GM12878 (cell line): ENCODE data around the gene ZNF469. TPM values are rescaled to one million over a fixed set of nuclear protein-coding genes. Genes with fewer than 3 reads are reported as not detected.

Source experiments
- ATAC-seq: fragments of 200-7000 bp; cut with Tn5 transposase; 3 replicates; pipeline ENCODE4 v1.9.1; 2020; ENCODE audit warnings: mild to moderate bottlenecking, moderate library complexity
- BruUV-seq: library from RNA; stranded (reverse); fragments of 400-500 nt; replicated peaks from 2 replicates; lab custom pipeline; 2021; lab: Mats Ljungman, UMichigan
- CTCF ChIA-PET: fragments of 300-600 bp; sonication (Branson Sonifier 250); formaldehyde crosslinking; extraction: SDS; loops from one replicate; lab custom pipeline; 2021; ENCODE audit warnings: inconsistent platforms; lab: Yijun Ruan, JAX
- POLR2A ChIA-PET: fragments of 350-600 bp; formaldehyde crosslinking; extraction: SDS; loops from one replicate; lab custom pipeline; 2021; ENCODE audit warnings: inconsistent platforms; lab: Charles Lee
- RAD21 ChIA-PET: fragments of 300-600 bp; sonication (Branson Sonifier 250); formaldehyde crosslinking; loops from one replicate; lab custom pipeline; 2023; ENCODE audit warnings: antibody characterized with exemption; ENCODE audit not compliant: unreplicated experiment; lab: Charles Lee
- SMC1A ChIA-PET: fragments of 300-600 bp; sonication (Branson Sonifier 250); formaldehyde crosslinking; loops from one replicate; lab custom pipeline; 2023; ENCODE audit not compliant: unreplicated experiment, uncharacterized antibody; lab: Charles Lee
- DNase-seq: peaks from one replicate; pipeline ENCODE4 v3.0.0-alpha.2; 2011; ENCODE audit warnings: low read depth, low spot score
- FAIRE-seq: peaks from 3 replicates; lab custom pipeline; 2011; peaks lifted over from hg19 to GRCh38; lab: Jason Lieb, UNC
- H2AFZ ChIP-seq: 2 replicates; pipeline ENCODE4 v1.6.0; 2011; ENCODE audit warnings: low read depth, low read length, control low read depth; ENCODE audit not compliant: control insufficient read depth
- H3K27ac ChIP-seq: 2 replicates; pipeline ENCODE4 v1.5.1; 2011; ENCODE audit warnings: control low read depth; ENCODE audit not compliant: control insufficient read depth, insufficient read depth
- H3K27me3 ChIP-seq, 2 experiments: replicated peaks in 1 of 2; 2 replicates each; pipeline versions ENCODE4 v1.6.0 to v1.6.1; 2011; ENCODE audit warnings: low read length in 1 of 2; ENCODE audit not compliant: control insufficient read depth in 2 of 2, insufficient read depth in 2 of 2
- H3K36me3 ChIP-seq, 2 experiments: 2 replicates each; pipeline ENCODE4 v1.5.1; 2011; ENCODE audit warnings: low read length in 1 of 2; ENCODE audit not compliant: control insufficient read depth in 2 of 2, insufficient read depth in 2 of 2
- H3K4me1 ChIP-seq: 2 replicates; pipeline ENCODE4 v1.6.1; 2011; ENCODE audit warnings: mild to moderate bottlenecking, low read length, moderate library complexity, mixed read lengths; ENCODE audit not compliant: control insufficient read depth, insufficient read depth
- H3K4me2 ChIP-seq: 2 replicates; pipeline ENCODE4 v1.6.0; 2011; ENCODE audit warnings: control low read depth; ENCODE audit not compliant: control insufficient read depth, insufficient read depth
- H3K4me3 ChIP-seq: fragments of 200-600 bp; sonication (generic); 2 replicates; pipeline ENCODE4 v1.5.1; 2016
- H3K79me2 ChIP-seq: 2 replicates; pipeline ENCODE4 v1.6.0; 2011; ENCODE audit warnings: low read length; ENCODE audit not compliant: control insufficient read depth, insufficient read depth
- H3K9ac ChIP-seq: 2 replicates; pipeline ENCODE4 v1.8.0; 2011; ENCODE audit warnings: low read length, control low read depth, mixed read lengths; ENCODE audit not compliant: control insufficient read depth, insufficient read depth
- H3K9me3 ChIP-seq: replicated peaks from 3 replicates; pipeline ENCODE4 v1.5.1; 2011; ENCODE audit warnings: mild to moderate bottlenecking, low read length; ENCODE audit not compliant: control insufficient read depth, insufficient read depth
- H4K20me1 ChIP-seq: 2 replicates; pipeline ENCODE4 v1.6.0; 2011; ENCODE audit not compliant: control insufficient read depth, insufficient read depth
- ASH2L ChIP-seq: fragments of 300-600, 200-600 bp; sonication (generic); IDR thresholded peaks from 2 replicates; pipeline ENCODE4 v1.6.1; 2017; ENCODE audit warnings: low read depth, mild to moderate bottlenecking, borderline replicate concordance
- CHD4 ChIP-seq: fragments of 200-600 bp; sonication (generic); IDR thresholded peaks from 2 replicates; pipeline ENCODE4 v1.6.1; 2016; ENCODE audit warnings: mild to moderate bottlenecking
- IKZF1 ChIP-seq: fragments of 450-650 bp; conservative IDR thresholded peaks from 2 replicates; pipeline ENCODE4 v1.6.1; 2017; ENCODE audit warnings: antibody characterized with exemption, mild to moderate bottlenecking
- KLF5 ChIP-seq: fragments of 450-650 bp; IDR thresholded peaks from 2 replicates; pipeline ENCODE4 v1.6.1; 2014; ENCODE audit warnings: mild to moderate bottlenecking; ENCODE audit not compliant: partially characterized antibody
- MXI1 ChIP-seq: fragments of 150-350 bp; IDR thresholded peaks from 2 replicates; pipeline ENCODE4 v1.6.1; 2011; ENCODE audit warnings: low read depth, mild to moderate bottlenecking, inconsistent platforms, low read length, improper control_type of control experiment
- NR2C1 ChIP-seq: fragments of 450-650 bp; IDR thresholded peaks from 2 replicates; pipeline ENCODE4 v1.6.1; 2017; ENCODE audit warnings: antibody characterized with exemption, mild to moderate bottlenecking, moderate library complexity
- PAX8 ChIP-seq: fragments of 450-650 bp; IDR thresholded peaks from 2 replicates; pipeline ENCODE4 v1.6.1; 2017; ENCODE audit warnings: mild to moderate bottlenecking, moderate library complexity
- POLR2AphosphoS5 ChIP-seq: IDR thresholded peaks from 2 replicates; pipeline ENCODE4 v1.6.1; 2011; ENCODE audit warnings: mild to moderate bottlenecking, low read length, inconsistent platforms
- RAD21 ChIP-seq: IDR thresholded peaks from 2 replicates; pipeline ENCODE4 v1.6.1; 2011; ENCODE audit warnings: mild to moderate bottlenecking, low read depth, low read length, moderate library complexity; ENCODE audit not compliant: insufficient read depth
- RFX5 ChIP-seq: IDR thresholded peaks from 2 replicates; pipeline ENCODE4 v1.6.1; 2011; ENCODE audit warnings: low read depth, low read length, improper control_type of control experiment
- SMAD5 ChIP-seq: IDR thresholded peaks from 2 replicates; pipeline ENCODE4 v1.6.1; 2016; ENCODE audit warnings: antibody characterized with exemption, low read depth
- SP1 ChIP-seq: IDR thresholded peaks from one replicate; pipeline ENCODE4 v1.6.1; 2011; ENCODE audit warnings: low read depth, low read length
- STAT3 ChIP-seq: IDR thresholded peaks from 2 replicates; pipeline ENCODE4 v1.6.1; 2011; ENCODE audit warnings: low read depth, low read length, improper control_type of control experiment
- TAF1 ChIP-seq: IDR thresholded peaks from 2 replicates; pipeline ENCODE4 v1.6.1; 2011; ENCODE audit warnings: mild to moderate bottlenecking, low read depth, low read length, borderline replicate concordance
- ZNF274 ChIP-seq: IDR thresholded peaks from one replicate; pipeline ENCODE4 v1.8.0; 2011; ENCODE audit not compliant: insufficient read length, insufficient read depth
- WGBS: methylation state at CpG from one replicate; pipeline ENCODE4 v1.1.6; 2016; ENCODE audit warnings: low lambda C conversion rate; ENCODE audit not compliant: insufficient replicate concordance, insufficient coverage; ENCODE audit errors: missing lambda C conversion rate; 5-methylcytosine and 5-hydroxymethylcytosine counted together
- in situ Hi-C: fragments of 300-500 bp; cut with MboI; formaldehyde crosslinking; loops from 9 replicates; pipeline ENCODE4 v1.14.3; 2018; ENCODE audit warnings: mixed read lengths
- intact Hi-C: fragments of 100-400 bp; cut with micrococcal nuclease; formaldehyde crosslinking; loops from one replicate; pipeline ENCODE4 v1.14.2; 2022; ENCODE audit not compliant: unreplicated experiment
- polyA plus RNA-seq, 11 experiments: library from polyadenylated mRNA; depleted of rRNA in 4 of 11; unstranded in 6 of 11; stranded (reverse) in 5 of 11; fragments of >200 nt; fragmentation: Nextera tagmentation in 4 of 11; fragmentation: Illumina TruSeq in 1 of 11; extraction: Ambion mirVana in 4 of 11; extraction: Trizol in 1 of 11; gene quantifications; 1 replicate in 1 of 11; 2 replicates in 10 of 11; pipeline versions ENCODE4 v1.2.1 to v1.2.3, GENCODE V29; 2011 to 2016; ENCODE audit warnings: inconsistent platforms in 2 of 11, missing spikeins in 2 of 11, low read depth in 1 of 11
- total RNA-seq, 4 experiments: library from RNA; depleted of rRNA in 3 of 4; stranded (reverse); fragments of >200 nt in 3 of 4; fragmentation: Illumina TruSeq in 1 of 4; extraction: Trizol in 1 of 4; gene quantifications; 2 replicates each; pipeline versions ENCODE4 v1.2.1 to v1.2.3, GENCODE V29; 2013 to 2021
- TF ChIP-seq, protein P1 (sequence below): IDR thresholded peaks from 2 replicates; pipeline ENCODE4 v1.6.1; 2012; ENCODE audit warnings: improper control_type of control experiment, low read depth, low read length; ENCODE audit not compliant: insufficient replicate concordance

Gene ZNF469
- total and polyA plus RNA-seq, 10 of the 15 experiments (the other 5 are each of a cell fraction or from before 2014, with no cell fraction given) = 0.01 to 0.21 (median 0.04) TPM; not detected in 3

DNA sequence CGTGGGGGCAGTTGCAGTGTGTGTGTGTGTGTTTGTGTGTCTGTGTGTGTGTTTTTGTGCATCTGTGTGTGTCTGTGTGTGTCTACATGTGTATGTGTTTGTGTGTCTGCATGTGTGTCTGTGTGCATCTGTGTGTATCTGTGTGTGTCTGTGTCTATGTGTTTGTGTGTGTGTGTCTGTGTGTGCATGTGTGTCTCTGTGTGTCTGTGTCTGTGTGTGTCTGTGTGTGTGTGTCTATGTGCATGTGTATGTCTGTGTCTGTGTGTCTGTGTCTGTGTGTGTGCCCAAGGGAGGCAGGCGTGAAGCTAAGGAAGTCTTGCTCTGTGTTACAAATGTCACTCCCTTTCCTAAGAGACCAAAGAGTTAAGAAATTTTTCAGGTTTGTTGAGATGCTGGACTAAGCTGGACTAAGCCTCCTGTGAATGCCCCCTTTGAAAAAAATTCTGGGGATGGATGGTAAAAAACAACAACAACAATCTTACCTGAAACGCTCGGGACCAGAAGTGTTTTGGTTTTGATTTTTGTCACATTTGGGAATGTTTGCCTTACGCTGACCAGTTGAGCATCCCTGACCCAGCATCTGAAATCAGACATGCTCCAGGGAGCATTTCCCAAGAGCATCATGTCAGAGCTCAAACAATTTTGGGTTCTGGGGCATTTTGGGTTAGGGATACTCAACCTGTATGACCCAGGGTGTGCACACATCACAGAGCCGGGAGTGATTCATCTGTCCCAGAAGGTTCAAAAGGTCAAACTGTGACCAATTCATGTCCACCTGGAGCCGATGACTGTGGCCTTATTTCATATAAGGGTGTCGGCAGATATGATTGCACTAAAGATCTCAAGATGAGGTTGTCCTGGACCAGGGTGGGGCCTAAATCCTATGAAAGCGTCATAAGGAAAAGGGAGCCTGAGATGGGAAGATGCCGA lies 48.6 kb upstream of the ZNF469 start:
- H4K20me1 ChIP-seq = no peaks in the 10 kb centered on the region
- ChIA-PET POLR2A (no interaction called here), CTCF (no interaction called here), SMC1A (no interaction called here), RAD21 (no interaction called here)
- H3K4me3 ChIP-seq = no peak overlapping the region
- H3K27ac ChIP-seq = no peak overlapping the region
- H3K27me3 ChIP-seq = no peaks in the 10 kb centered on the region
- FAIRE-seq (peak; percentile 41), DNase-seq (no peak), ATAC-seq (no peak)
- no peaks in the 10 kb centered on the region for H3K36me3 ChIP-seq
- 53% methylated on average over 10 of the region's 10 CpGs for WGBS
- no peaks in the 10 kb centered on the region for H3K79me2 ChIP-seq
- H3K4me2 ChIP-seq = no peak overlapping the region
- in situ Hi-C loops (no loop called here), intact Hi-C loops (no loop called here)
- H3K9ac ChIP-seq = no peak overlapping the region
- H2AFZ ChIP-seq = no peak overlapping the region
- BruUV-seq = no TSS peak
- no peaks in the 10 kb centered on the region for H3K4me1 ChIP-seq
- H3K9me3 ChIP-seq = no peaks in the 10 kb centered on the region; the same call in 2 of the 3 replicates
- TF ChIP-seq ZNF274 (no peak), NR2C1 (no peak), RFX5 (no peak), ASH2L (no peak), IKZF1 (no peak), SMAD5 (no peak), STAT3 (no peak), RAD21 (no peak), POLR2AphosphoS5 (no peak), MXI1 (no peak), PAX8 (no peak), CHD4 (no peak), TAF1 (no peak), KLF5 (no peak), SP1 (no peak)
- TF ChIP-seq, protein P1, sequence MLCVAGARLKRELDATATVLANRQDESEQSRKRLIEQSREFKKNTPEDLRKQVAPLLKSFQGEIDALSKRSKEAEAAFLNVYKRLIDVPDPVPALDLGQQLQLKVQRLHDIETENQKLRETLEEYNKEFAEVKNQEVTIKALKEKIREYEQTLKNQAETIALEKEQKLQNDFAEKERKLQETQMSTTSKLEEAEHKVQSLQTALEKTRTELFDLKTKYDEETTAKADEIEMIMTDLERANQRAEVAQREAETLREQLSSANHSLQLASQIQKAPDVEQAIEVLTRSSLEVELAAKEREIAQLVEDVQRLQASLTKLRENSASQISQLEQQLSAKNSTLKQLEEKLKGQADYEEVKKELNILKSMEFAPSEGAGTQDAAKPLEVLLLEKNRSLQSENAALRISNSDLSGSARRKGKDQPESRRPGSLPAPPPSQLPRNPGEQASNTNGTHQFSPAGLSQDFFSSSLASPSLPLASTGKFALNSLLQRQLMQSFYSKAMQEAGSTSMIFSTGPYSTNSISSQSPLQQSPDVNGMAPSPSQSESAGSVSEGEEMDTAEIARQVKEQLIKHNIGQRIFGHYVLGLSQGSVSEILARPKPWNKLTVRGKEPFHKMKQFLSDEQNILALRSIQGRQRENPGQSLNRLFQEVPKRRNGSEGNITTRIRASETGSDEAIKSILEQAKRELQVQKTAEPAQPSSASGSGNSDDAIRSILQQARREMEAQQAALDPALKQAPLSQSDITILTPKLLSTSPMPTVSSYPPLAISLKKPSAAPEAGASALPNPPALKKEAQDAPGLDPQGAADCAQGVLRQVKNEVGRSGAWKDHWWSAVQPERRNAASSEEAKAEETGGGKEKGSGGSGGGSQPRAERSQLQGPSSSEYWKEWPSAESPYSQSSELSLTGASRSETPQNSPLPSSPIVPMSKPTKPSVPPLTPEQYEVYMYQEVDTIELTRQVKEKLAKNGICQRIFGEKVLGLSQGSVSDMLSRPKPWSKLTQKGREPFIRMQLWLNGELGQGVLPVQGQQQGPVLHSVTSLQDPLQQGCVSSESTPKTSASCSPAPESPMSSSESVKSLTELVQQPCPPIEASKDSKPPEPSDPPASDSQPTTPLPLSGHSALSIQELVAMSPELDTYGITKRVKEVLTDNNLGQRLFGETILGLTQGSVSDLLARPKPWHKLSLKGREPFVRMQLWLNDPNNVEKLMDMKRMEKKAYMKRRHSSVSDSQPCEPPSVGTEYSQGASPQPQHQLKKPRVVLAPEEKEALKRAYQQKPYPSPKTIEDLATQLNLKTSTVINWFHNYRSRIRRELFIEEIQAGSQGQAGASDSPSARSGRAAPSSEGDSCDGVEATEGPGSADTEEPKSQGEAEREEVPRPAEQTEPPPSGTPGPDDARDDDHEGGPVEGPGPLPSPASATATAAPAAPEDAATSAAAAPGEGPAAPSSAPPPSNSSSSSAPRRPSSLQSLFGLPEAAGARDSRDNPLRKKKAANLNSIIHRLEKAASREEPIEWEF = no peak
